Sigmoid colon (tissue), 4 donors: ENCODE measurements around the gene ABCB1.

Experiments
- CTCF ChIP-seq, 4 experiments: fragments of 450-650 bp in 3 of 4; fragments of 200-600 bp in 1 of 4; IDR thresholded peaks; one replicate each; pipeline ENCODE4 v1.5.1; 2016 to 2019; ENCODE audit warnings: antibody characterized with exemption in 4 of 4, mild to moderate bottlenecking in 3 of 4, moderate library complexity in 2 of 4
- POLR2AphosphoS5 ChIP-seq, 4 donors: sonication (generic); formaldehyde crosslinking; IDR thresholded peaks; one replicate each; pipeline ENCODE4 v1.6.1; 2017; ENCODE audit warnings: antibody characterized with exemption in 4 of 4

- TF ChIP-seq CTCF (IDR thresholded peaks at IDR 0.05) (no peak), POLR2AphosphoS5 (IDR thresholded peaks at IDR 0.05) (no peak)
These were observed 101.2 kb downstream of the ABCB1 start for GRCh38 chr7:87499494-87499893.
